ENCODE measurements around the gene F8.
"Not testable (repeated sequence)": the region's sequence is repeated elsewhere in the genome, so short reads cannot be mapped to it uniquely, and the experiment has no call there.

DNA sequence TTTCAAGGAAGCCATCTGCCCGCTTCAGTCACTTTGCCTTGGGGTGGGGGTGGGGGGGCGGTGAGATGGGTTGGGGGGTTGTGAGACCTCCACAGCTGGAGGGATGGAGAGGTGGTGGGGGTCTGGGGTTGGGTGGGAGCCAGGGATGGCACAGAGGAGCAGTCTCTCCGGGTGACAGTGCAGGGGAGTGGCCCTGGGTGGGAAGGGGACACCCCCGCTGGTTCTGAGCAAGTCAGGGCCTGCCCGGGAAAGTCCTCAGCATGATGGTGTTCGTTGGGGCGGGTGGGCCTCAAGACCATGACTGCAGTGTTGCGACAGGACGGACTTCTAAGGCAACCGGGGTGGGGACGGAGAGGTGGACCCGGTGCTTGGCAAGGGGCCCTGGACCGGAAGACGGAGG is 137.0 kb downstream of the F8 start:
- TF ChIP-seq, protein P1, sequence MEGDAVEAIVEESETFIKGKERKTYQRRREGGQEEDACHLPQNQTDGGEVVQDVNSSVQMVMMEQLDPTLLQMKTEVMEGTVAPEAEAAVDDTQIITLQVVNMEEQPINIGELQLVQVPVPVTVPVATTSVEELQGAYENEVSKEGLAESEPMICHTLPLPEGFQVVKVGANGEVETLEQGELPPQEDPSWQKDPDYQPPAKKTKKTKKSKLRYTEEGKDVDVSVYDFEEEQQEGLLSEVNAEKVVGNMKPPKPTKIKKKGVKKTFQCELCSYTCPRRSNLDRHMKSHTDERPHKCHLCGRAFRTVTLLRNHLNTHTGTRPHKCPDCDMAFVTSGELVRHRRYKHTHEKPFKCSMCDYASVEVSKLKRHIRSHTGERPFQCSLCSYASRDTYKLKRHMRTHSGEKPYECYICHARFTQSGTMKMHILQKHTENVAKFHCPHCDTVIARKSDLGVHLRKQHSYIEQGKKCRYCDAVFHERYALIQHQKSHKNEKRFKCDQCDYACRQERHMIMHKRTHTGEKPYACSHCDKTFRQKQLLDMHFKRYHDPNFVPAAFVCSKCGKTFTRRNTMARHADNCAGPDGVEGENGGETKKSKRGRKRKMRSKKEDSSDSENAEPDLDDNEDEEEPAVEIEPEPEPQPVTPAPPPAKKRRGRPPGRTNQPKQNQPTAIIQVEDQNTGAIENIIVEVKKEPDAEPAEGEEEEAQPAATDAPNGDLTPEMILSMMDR (conservative IDR thresholded peaks at IDR 0.05): not testable (repeated sequence)
- TF ChIP-seq EZH2 (IDR thresholded peaks at IDR 0.05; ENCODE audit: low read depth): not testable (repeated sequence)
